ENCODE results near the gene LEFTY2.
"Not testable (repeated sequence)": the region's sequence is repeated elsewhere in the genome, so short reads cannot be mapped to it uniquely, and the experiment has no call there.

The LEFTY2 gene

GRCh38 chr1:225943582-225943981 lies 2.6 kb upstream of the LEFTY2 start:
- no peak overlapping the region for H3K4me3 ChIP-seq (ENCODE audit: low read length)
- TF ChIP-seq ZNF274 (IDR thresholded peaks at IDR 0.05; ENCODE audit: low read depth, low read length) = no peak

- no peak overlapping the region for H3K4me3 ChIP-seq (ENCODE audit: low read length)
- TF ChIP-seq ZNF274 (IDR thresholded peaks at IDR 0.05; ENCODE audit: low read depth, low read length) = no peak
Measured at GRCh38 chr1:225942574-225942973, 1.6 kb upstream of the LEFTY2 start.

DNA sequence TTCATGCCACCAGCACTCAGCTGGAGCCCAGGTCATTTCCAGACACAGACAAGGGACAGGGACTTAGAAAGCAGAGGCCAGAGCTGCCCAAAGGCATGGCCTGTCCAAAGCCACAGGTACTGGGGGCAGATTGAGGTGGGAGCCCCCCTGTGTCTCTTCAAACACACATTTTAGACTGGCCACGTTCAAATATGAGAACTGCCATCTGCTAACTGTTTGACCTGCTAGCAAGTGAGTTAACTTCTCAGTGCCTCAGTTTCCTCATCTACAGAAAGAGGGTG lies 862 bp upstream of the LEFTY2 start:
- no peak overlapping the region for H3K4me3 ChIP-seq (ENCODE audit: low read length)
- TF ChIP-seq ZNF274 (IDR thresholded peaks at IDR 0.05; ENCODE audit: low read depth, low read length) = no peak

DNA sequence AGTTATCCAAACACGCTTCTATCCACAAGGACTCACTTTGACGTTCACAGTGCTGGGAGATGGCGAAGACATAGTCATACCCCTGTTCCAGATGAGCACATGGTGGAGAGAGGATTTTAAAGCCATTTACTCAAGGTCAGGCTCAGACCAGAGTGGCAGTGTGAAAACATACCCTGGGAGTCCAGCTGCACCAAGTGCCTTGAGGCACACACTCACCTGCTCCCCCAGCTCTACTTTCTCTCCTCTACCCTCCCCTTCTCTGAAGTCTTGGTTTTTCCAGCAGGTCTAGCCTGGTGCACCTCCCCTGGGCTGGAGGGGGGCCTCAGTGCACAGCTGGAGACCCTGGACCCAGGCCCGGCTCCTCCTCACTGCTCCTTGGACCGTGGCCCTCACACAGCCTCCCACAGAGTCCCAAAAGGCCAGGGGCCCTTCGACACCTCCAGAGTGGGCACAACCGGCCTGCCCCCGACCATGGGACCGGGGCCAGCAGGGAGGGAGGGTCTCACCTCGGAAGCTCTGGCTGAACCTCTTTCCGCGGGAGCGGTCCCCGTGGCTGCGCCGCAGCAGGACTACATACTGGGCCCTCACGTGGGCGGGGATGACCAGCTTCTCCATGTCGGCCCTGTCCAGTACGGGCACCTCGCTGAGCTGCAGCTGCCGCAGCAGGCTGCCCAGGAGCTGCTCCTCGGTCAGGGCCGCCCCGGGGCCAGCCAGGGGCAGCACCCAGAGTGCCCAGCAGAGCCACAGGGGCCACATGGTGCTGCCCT lies 452 bp downstream of the LEFTY2 start:
- no peak overlapping the region for H3K4me3 ChIP-seq (ENCODE audit: low read length)
- TF ChIP-seq ZNF274 (IDR thresholded peaks at IDR 0.05; ENCODE audit: low read depth, low read length) = no peak

- H3K4me3 ChIP-seq (ENCODE audit: low read length) = not testable (repeated sequence)
Measured at GRCh38 chr1:225939939-225940310, 1.1 kb downstream of the LEFTY2 start.

GRCh38 chr1:225939097-225939938 lies 1.7 kb downstream of the LEFTY2 start:
- not testable (repeated sequence) for H3K4me3 ChIP-seq (ENCODE audit: low read length)

DNA sequence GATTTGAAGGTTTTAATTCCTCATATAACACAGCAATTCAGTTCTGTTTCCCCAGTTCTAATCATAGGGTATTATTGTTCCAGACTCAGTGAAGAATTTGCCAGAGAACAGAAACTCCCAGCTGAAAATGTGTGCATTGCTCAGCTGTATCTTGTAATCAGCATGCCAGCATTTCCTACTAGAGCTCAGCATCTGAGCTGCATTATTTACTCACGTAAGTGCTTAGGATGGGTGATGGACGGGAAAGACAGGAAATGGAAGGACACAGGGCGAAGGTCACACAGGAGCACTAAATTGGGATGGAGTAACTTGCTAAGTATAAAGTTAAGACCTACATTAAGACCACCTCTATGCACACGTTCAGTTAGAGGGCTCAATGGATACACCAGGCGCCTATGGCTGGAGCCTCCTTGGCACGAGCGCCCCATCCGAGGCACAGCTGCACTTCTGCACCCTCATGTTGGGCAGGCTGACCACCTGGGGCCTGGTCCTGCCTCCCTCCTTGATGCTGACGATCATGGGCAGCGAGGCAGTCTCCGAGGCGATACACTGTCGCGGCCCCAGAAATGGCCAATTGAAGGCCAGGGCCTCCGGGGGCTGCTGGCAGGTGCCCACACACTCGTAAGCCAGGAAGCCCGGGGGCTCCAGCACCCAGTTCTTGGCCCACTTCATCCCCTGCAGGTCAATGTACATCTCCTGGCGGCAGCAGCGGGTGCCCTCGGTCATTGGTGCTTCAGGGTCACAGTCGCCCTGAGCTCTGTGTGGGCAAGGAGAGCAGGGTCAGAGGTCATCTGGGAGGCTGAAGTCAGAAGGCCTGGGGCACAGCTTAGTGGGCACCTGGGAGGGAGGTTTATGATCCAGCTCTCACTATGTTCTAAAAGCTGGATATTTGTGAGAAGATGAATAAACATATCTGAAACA lies 3.7 kb downstream of the LEFTY2 start:
- H3K4me3 ChIP-seq (ENCODE audit: low read length) = no peak overlapping the region
- TF ChIP-seq ZNF274 (IDR thresholded peaks at IDR 0.05; ENCODE audit: low read depth, low read length) = no peak

DNA sequence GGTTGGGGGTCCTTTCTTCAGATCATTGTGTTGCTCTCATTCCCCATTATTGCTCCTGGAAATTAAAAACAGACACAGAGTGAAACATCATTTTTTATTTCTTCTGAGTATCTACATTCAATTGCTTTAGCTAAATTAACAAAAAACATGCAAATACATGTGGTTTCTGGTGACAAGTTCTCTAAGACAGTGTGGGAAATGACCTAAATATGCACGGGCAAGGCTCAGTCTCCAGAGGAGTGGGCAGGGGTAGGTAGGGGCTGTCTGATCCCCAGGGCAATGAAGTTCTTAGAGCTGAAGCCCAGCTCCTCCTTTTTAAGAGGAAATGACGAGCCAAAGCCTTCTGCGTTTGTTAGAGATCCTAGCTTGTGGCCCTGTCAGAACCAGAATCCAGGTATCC lies 4.5 kb downstream of the LEFTY2 start:
- TF ChIP-seq ZNF274 (IDR thresholded peaks at IDR 0.05; ENCODE audit: low read depth, low read length) = no peak
- H3K4me3 ChIP-seq (ENCODE audit: low read length) = no peak overlapping the region

GRCh38 chr1:225936086-225936485 lies 4.9 kb downstream of the LEFTY2 start:
- H3K4me3 ChIP-seq (ENCODE audit: low read length) = not testable (repeated sequence)

- no peak for TF ChIP-seq ZNF274 (IDR thresholded peaks at IDR 0.05; ENCODE audit: low read depth, low read length)
Measured at GRCh38 chr1:225934711-225935110, 6.3 kb downstream of the LEFTY2 start.

GRCh38 chr1:225933072-225933471 lies 7.9 kb downstream of the LEFTY2 start:
- H3K4me3 ChIP-seq (ENCODE audit: low read length) = no peak overlapping the region
- no peak for TF ChIP-seq ZNF274 (IDR thresholded peaks at IDR 0.05; ENCODE audit: low read depth, low read length)

More at GRCh38 chr1:225934711-225935110, 6.3 kb downstream of the LEFTY2 start:
- no peak overlapping the region for H3K4me3 ChIP-seq (ENCODE audit: low read length)

- no peak overlapping the region for H3K4me3 ChIP-seq (ENCODE audit: low read length)
- TF ChIP-seq ZNF274 (IDR thresholded peaks at IDR 0.05; ENCODE audit: low read depth, low read length) = no peak
Measured at GRCh38 chr1:225931270-225932136, 9.5 kb downstream of the LEFTY2 start.

GRCh38 chr1:225930566-225930965 lies 10.5 kb downstream of the LEFTY2 start:
- no peak overlapping the region for H3K4me3 ChIP-seq (ENCODE audit: low read length)
- TF ChIP-seq ZNF274 (IDR thresholded peaks at IDR 0.05; ENCODE audit: low read depth, low read length) = no peak

GRCh38 chr1:225929462-225929861 lies 11.6 kb downstream of the LEFTY2 start:
- not testable (repeated sequence) for H3K4me3 ChIP-seq (ENCODE audit: low read length)

Data from GM08714 (cell line).